ENCODE results near the gene SAP25.
A peak's percentile ranks its signal among the peaks of the same experiment; 100 is the strongest.

The SAP25 gene

DNA sequence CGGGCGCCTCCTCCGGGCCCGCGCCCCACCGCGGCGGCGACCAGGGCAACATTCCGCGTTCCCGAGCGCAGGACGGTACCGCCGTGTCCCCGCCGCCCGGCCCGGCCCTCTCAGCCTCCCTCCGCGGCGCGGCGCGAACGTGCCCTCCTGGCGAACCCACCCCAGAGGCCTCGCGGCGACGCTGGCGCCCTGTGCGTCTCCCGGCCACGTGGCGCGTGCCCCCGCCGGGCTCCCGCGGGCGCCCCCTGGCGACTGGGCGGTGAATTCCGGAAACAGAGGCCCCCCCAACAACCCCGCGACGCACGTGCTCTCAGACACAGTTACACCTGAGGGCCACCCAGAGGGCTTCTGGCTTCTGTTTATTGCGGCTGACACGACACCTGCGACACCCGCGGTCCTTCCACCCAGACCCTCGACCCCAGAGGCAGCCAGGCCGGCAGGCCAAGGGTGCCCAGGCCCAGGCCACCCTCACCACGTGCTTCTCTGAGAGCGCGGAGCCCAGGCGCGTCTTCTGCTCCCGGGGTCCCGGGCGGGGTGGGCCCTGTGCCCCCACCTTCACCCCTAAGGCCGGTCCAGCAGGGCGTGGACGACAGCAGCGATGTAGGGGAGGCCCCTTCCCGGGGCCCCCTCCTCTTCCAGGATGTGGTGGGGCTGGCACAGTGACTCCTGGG is at the start of gene SAP25:
SAP25 (minus strand) TSS at position 210 of the 671 bp plus-strand sequence; CDS start at position 52, 158 bp downstream.
- TF ChIP-seq, protein P1, sequence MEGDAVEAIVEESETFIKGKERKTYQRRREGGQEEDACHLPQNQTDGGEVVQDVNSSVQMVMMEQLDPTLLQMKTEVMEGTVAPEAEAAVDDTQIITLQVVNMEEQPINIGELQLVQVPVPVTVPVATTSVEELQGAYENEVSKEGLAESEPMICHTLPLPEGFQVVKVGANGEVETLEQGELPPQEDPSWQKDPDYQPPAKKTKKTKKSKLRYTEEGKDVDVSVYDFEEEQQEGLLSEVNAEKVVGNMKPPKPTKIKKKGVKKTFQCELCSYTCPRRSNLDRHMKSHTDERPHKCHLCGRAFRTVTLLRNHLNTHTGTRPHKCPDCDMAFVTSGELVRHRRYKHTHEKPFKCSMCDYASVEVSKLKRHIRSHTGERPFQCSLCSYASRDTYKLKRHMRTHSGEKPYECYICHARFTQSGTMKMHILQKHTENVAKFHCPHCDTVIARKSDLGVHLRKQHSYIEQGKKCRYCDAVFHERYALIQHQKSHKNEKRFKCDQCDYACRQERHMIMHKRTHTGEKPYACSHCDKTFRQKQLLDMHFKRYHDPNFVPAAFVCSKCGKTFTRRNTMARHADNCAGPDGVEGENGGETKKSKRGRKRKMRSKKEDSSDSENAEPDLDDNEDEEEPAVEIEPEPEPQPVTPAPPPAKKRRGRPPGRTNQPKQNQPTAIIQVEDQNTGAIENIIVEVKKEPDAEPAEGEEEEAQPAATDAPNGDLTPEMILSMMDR (IDR thresholded peaks at IDR 0.05; ENCODE audit: low read depth, low read length) = no peak
- no peak within 1 kb of the TSS for H3K27ac ChIP-seq
- no peaks in the 10 kb centered on the region for H3K27me3 ChIP-seq (ENCODE audit: insufficient read depth, low read depth, severe bottlenecking)
- H3K36me3 ChIP-seq = peaks cover 36% of the 10 kb centered on the region
- no peak for DNase-seq
- H3K9me3 ChIP-seq (ENCODE audit: severe bottlenecking) = no peaks in the 10 kb centered on the region
- no peak within 1 kb of the TSS for H3K4me3 ChIP-seq (ENCODE audit: low read depth, low read length)

- no peaks in the 10 kb centered on the region for H3K36me3 ChIP-seq
- no peak overlapping the region for H3K4me3 ChIP-seq (ENCODE audit: low read depth, low read length)
- H3K27ac ChIP-seq = 0 out of 2 replicates have a peak overlapping the region, but pooled peaks have one; percentile 6
- TF ChIP-seq, protein P1 (IDR thresholded peaks at IDR 0.05; ENCODE audit: low read depth, low read length) = no peak
- no peak for DNase-seq
- H3K27me3 ChIP-seq (ENCODE audit: insufficient read depth, low read depth, severe bottlenecking) = no peaks in the 10 kb centered on the region
- H3K9me3 ChIP-seq (ENCODE audit: severe bottlenecking) = no peaks in the 10 kb centered on the region
Measured at GRCh38 chr7:100621554-100621953, 47.9 kb upstream of the SAP25 start.

DNA sequence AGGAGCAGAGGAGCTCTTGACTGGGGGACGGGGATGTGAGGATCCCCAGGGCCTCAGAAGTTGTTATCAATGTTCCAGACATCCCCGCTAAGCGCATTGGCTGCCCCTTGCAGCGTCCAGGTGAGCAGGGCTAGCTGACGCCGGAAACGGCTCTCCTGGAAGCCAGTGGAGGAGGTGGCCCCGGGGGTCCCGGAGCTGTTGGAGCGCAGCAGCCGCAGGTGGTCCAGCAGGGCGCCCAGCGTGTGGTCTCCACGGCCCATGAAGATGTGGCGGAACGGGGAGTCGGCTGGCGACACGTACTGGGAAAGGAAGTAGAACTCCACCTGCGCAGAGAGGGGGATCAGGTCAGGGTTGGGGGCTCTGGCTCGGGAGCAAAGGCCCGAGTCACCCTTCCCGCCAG is 47.1 kb upstream of the SAP25 start:
- no peaks in the 10 kb centered on the region for H3K9me3 ChIP-seq (ENCODE audit: severe bottlenecking)
- no peak for DNase-seq
- H3K4me3 ChIP-seq (ENCODE audit: low read depth, low read length) = no peak overlapping the region
- no peaks in the 10 kb centered on the region for H3K36me3 ChIP-seq
- H3K27me3 ChIP-seq (ENCODE audit: insufficient read depth, low read depth, severe bottlenecking) = no peaks in the 10 kb centered on the region
- H3K27ac ChIP-seq = no peak overlapping the region
- TF ChIP-seq, protein P1 (IDR thresholded peaks at IDR 0.05; ENCODE audit: low read depth, low read length) = no peak

- DNase-seq = no peak
- Histone ChIP-seq H3K9me3 (ENCODE audit: severe bottlenecking) (no peaks in the 10 kb centered on the region), H3K36me3 (no peaks in the 10 kb centered on the region), H3K27ac (no peak overlapping the region), H3K4me3 (ENCODE audit: low read depth, low read length) (no peak overlapping the region), H3K27me3 (ENCODE audit: insufficient read depth, low read depth, severe bottlenecking) (no peaks in the 10 kb centered on the region)
- TF ChIP-seq, protein P1 (IDR thresholded peaks at IDR 0.05; ENCODE audit: low read depth, low read length) = no peak
Measured at GRCh38 chr7:100620239-100620638, 46.5 kb upstream of the SAP25 start.

DNA sequence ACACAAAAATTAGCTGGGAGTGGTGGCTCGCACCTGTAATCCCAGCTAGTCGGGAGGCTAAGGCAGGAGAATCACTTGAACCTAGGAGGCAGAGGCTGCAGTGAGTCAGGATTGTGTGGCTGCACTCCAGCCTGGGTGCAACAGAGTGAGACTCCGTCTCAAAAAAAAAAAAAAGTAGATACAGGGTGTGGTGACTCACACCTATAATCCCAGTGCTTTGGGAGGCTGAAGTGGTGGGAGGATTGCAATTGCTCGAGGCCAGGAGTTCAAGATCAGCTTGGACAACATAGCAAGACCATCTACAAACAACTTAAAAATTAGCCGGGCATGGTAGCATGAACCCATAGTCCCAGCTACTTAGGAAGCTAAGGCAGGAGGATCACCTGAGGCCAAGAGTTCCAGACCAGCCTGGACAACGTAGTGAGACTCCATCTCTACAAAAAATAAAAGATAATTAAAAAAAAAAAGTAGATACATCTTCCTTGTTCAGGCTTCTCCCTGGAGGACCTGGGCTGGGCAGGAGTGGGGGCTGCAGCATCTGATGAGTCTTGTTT is 40.7 kb upstream of the SAP25 start:
- TF ChIP-seq, protein P1 (IDR thresholded peaks at IDR 0.05; ENCODE audit: low read depth, low read length) = no peak

More for the DNA sequence above, 40.7 kb upstream of the SAP25 start:
- DNase-seq = no peak
- no peak overlapping the region for H3K4me3 ChIP-seq (ENCODE audit: low read depth, low read length)
- no peaks in the 10 kb centered on the region for H3K36me3 ChIP-seq
- H3K9me3 ChIP-seq (ENCODE audit: severe bottlenecking) = no peaks in the 10 kb centered on the region
- H3K27ac ChIP-seq = no peak overlapping the region
- H3K27me3 ChIP-seq (ENCODE audit: insufficient read depth, low read depth, severe bottlenecking) = no peaks in the 10 kb centered on the region
